PC-3 (cell line): ENCODE measurements around the gene CP. TPM values are rescaled to one million over a fixed set of nuclear protein-coding genes. Genes with fewer than 3 reads are reported as not detected.

Experiments
- ATAC-seq: fragments of 200-7000 bp; cut with Tn5 transposase; 2 replicates; pipeline ENCODE4 v1.9.1; 2020; ENCODE audit warnings: mild to moderate bottlenecking, moderate library complexity
- Bru-seq: library from RNA; stranded (reverse); fragments of 400-500 nt; gene quantifications from one replicate; lab custom pipeline; 2021; lab: Mats Ljungman, UMichigan
- BruChase-seq, 2 experiments: library from RNA; stranded (reverse); fragments of 400-500 nt; gene quantifications; one replicate each; lab custom pipeline; 2021; lab: Mats Ljungman, UMichigan
- BruUV-seq: library from RNA; stranded (reverse); fragments of 400-500 nt; replicated peaks from 2 replicates; lab custom pipeline; 2021; lab: Mats Ljungman, UMichigan
- CTCF ChIA-PET: fragments of 300-600 bp; sonication (Branson Sonifier 250); formaldehyde crosslinking; loops from one replicate; lab custom pipeline; 2022; ENCODE audit warnings: antibody characterized with exemption; lab: Charles Lee
- POLR2A ChIA-PET: fragments of 300-600 bp; sonication (Branson Sonifier 250); formaldehyde crosslinking; loops from one replicate; lab custom pipeline; 2022; ENCODE audit warnings: antibody characterized with exemption; ENCODE audit not compliant: unreplicated experiment; lab: Charles Lee
- DNase-seq: peaks from one replicate; pipeline ENCODE4 v3.0.0-alpha.2; 2015
- H2AFZ ChIP-seq: fragments of 300-600 bp; sonication (generic); 2 replicates; pipeline ENCODE4 v1.6.0; 2016; ENCODE audit warnings: antibody characterized with exemption, low read length
- H3F3A ChIP-seq: fragments of 300-600 bp; sonication (generic); one replicate; pipeline ENCODE4 v1.6.0; 2017; ENCODE audit warnings: antibody characterized with exemption, low read length, control low read depth, mild to moderate bottlenecking; ENCODE audit not compliant: unreplicated experiment
- H3K27ac ChIP-seq: fragments of 300-600 bp; sonication (generic); 2 replicates; pipeline ENCODE4 v1.5.1; 2016; ENCODE audit warnings: mild to moderate bottlenecking, low read length
- H3K27me3 ChIP-seq: fragments of 300-600 bp; sonication (generic); 2 replicates; pipeline ENCODE4 v1.6.1; 2016; ENCODE audit warnings: low read length, mixed read lengths
- H3K36me3 ChIP-seq: fragments of 300-600 bp; sonication (generic); 2 replicates; pipeline ENCODE4 v1.6.1; 2016; ENCODE audit warnings: low read depth, mixed run types, low read length, mixed read lengths
- H3K4me1 ChIP-seq: fragments of 300-600 bp; sonication (generic); 2 replicates; pipeline ENCODE4 v1.5.1; 2016; ENCODE audit warnings: low read length; ENCODE audit not compliant: insufficient read depth
- H3K4me2 ChIP-seq: fragments of 300-600 bp; sonication (generic); 2 replicates; pipeline ENCODE4 v1.6.0; 2016; ENCODE audit warnings: low read length
- H3K4me3 ChIP-seq: fragments of 300-600 bp; sonication (generic); 2 replicates; pipeline ENCODE4 v1.5.1; 2016; ENCODE audit warnings: mild to moderate bottlenecking, low read length, mixed read lengths
- H3K79me2 ChIP-seq: fragments of 300-600 bp; sonication (generic); 2 replicates; pipeline ENCODE4 v1.6.1; 2017; ENCODE audit warnings: low read length, mixed read lengths
- H3K9ac ChIP-seq: fragments of 300-600 bp; sonication (generic); 2 replicates; pipeline ENCODE4 v1.6.0; 2016; ENCODE audit warnings: mild to moderate bottlenecking, low read length
- H3K9me2 ChIP-seq: fragments of 300-600 bp; sonication (generic); replicated peaks from 2 replicates; pipeline ENCODE4 v1.6.1; 2016; ENCODE audit warnings: mixed run types, low read length, mixed read lengths
- H3K9me3 ChIP-seq: fragments of 300-600 bp; sonication (generic); 2 replicates; pipeline ENCODE4 v1.6.1; 2016; ENCODE audit warnings: low read length, mixed read lengths
- H4K20me1 ChIP-seq: fragments of 300-600 bp; sonication (generic); 2 replicates; pipeline ENCODE4 v1.6.1; 2016; ENCODE audit warnings: low read length, mixed read lengths
- CTCF ChIP-seq: fragments of 300-600 bp; sonication (generic); conservative IDR thresholded peaks from 2 replicates; pipeline ENCODE4 v1.5.1; 2017; ENCODE audit warnings: antibody characterized with exemption, low read depth, mild to moderate bottlenecking, low read length
- EZH2 ChIP-seq: fragments of 300-600 bp; sonication (generic); IDR thresholded peaks from one replicate; pipeline ENCODE4 v1.6.1; 2017; ENCODE audit warnings: antibody characterized with exemption, mild to moderate bottlenecking, low read length; ENCODE audit not compliant: unreplicated experiment
- EZH2phosphoT487 ChIP-seq: fragments of 300-600 bp; sonication (generic); IDR thresholded peaks from 2 replicates; pipeline ENCODE4 v1.6.1; 2018; ENCODE audit warnings: mild to moderate bottlenecking, antibody characterized with exemption, low read length, borderline replicate concordance
- intact Hi-C: fragments of 100-400 bp; cut with micrococcal nuclease; formaldehyde crosslinking; loops from 2 replicates; pipeline ENCODE4 v1.9.0; 2023
- long read RNA-seq: library from polyadenylated mRNA; unstranded; transcript quantifications from one replicate; pipeline ENCODE4 v2.0.0, GENCODE V29; 2021; ENCODE audit not compliant: unreplicated experiment
- total RNA-seq: library from RNA; depleted of rRNA; stranded (reverse); fragments of >200 nt; gene quantifications from 2 replicates; pipeline ENCODE4 v1.2.3, GENCODE V29; 2014; rRNA removed

The CP gene
- total RNA-seq (0.04 TPM in 1 of 2 replicates, not detected in the other), Bru-seq, nascent RNA (percentile 16 among the genes with signal in this experiment), BruChase-seq, experiment 1, labeled RNA remaining after a 6-hour chase (percentile 7 among the genes with signal in this experiment), BruChase-seq, experiment 2, labeled RNA remaining after a 2-hour chase (percentile 15 among the genes with signal in this experiment)
- long read RNA-seq, partial matches to known transcripts, result 2 of 6 reads
- long read RNA-seq, other reads (novel, unspliced or antisense), result 4 of 6 reads

- POLR2A ChIA-PET, result no interaction called here
- Histone ChIP-seq H3K27ac (no peak within 1 kb of the TSS), H3K27me3 (no peaks in the 10 kb centered on the region), H2AFZ (no peak within 1 kb of the TSS), H3K9me2 (no peaks in the 10 kb centered on the region), H3K4me3 (no peak within 1 kb of the TSS), H3K4me2 (no peak within 1 kb of the TSS), H3K4me1 (peaks cover 11% of the 10 kb centered on the region), H3K9me3 (no peaks in the 10 kb centered on the region), H3K36me3 (no peaks in the 10 kb centered on the region), H4K20me1 (no peaks in the 10 kb centered on the region), H3F3A (no peaks in the 10 kb centered on the region), H3K79me2 (no peaks in the 10 kb centered on the region), H3K9ac (no peak within 1 kb of the TSS)
- BruUV-seq, result no TSS peak
- TF ChIP-seq EZH2phosphoT487 (no peak), EZH2 (no peak), CTCF (no peak)
- no peak for DNase-seq
- intact Hi-C loops, result loop anchor here (2.0 to 5.0 kb wide), 2 partner anchors 17 to 90 kb away; no protein-coding TSS in a partner anchor
- CTCF ChIA-PET, result interaction anchor here (0.7 kb wide), 1 partner anchor 41 kb away, joined by 3 read pairs; no protein-coding TSS in a partner anchor
- peak; percentile 39 for ATAC-seq
Measured at GRCh38 chr3:149221783-149222517, at the start of gene CP. Gene CP, minus strand, starts transcription at chr3:149221829. Its CDS starts 37 bp downstream, at chr3:149221792.

- TF ChIP-seq CTCF (no peak), EZH2phosphoT487 (no peak), EZH2 (no peak)
- no peaks in the 10 kb centered on the region for H3K9me2 ChIP-seq
- no peaks in the 10 kb centered on the region for H3K36me3 ChIP-seq
- ATAC-seq (peak; percentile 88), DNase-seq (peak; percentile 33)
- H3F3A ChIP-seq, result no peaks in the 10 kb centered on the region
- H3K9ac ChIP-seq, result peak overlapping the region; percentile 1; the same call in 1 of the 2 replicates
- no peaks in the 10 kb centered on the region for H3K79me2 ChIP-seq
- H3K27me3 ChIP-seq, result no peaks in the 10 kb centered on the region
- H3K4me1 ChIP-seq, result peaks cover 17% of the 10 kb centered on the region
- H3K9me3 ChIP-seq, result no peaks in the 10 kb centered on the region
- intact Hi-C loops, result loop anchor here (1.0 kb wide), 4 partner anchors 23 to 96 kb away; no protein-coding TSS in a partner anchor
- H3K27ac ChIP-seq, result peak overlapping the region; percentile 62
- ChIA-PET POLR2A (no interaction called here), CTCF (no interaction called here)
- H4K20me1 ChIP-seq, result no peaks in the 10 kb centered on the region
- no TSS peak for BruUV-seq
- no peak overlapping the region for H3K4me3 ChIP-seq
- peak overlapping the region; percentile 16; the same call in 1 of the 2 replicates for H3K4me2 ChIP-seq
- H2AFZ ChIP-seq, result peak overlapping the region; percentile 17
Measured at GRCh38 chr3:149270180-149270579, 48.6 kb upstream of the CP start.
